HG03139 (cell line): ENCODE results near the gene IER5.
A peak's percentile ranks its signal among the peaks of the same experiment; 100 is the strongest.

Experiments used
- ATAC-seq: cut with Tn5 transposase; IDR thresholded peaks from one replicate; pipeline ENCODE4 v1.9.1; 2021; ENCODE audit not compliant: unreplicated experiment

The IER5 gene

GRCh38 chr1:181095763-181096184, 7.3 kb downstream of the IER5 start:
- no peak for ATAC-seq

- no peak for ATAC-seq
These were observed 8.7 kb downstream of the IER5 start for GRCh38 chr1:181097242-181097641.

- peak; percentile 54 for ATAC-seq
These were observed 10.9 kb downstream of the IER5 start for GRCh38 chr1:181099152-181100014.

GRCh38 chr1:181100015-181100905, 11.8 kb downstream of the IER5 start:
- no peak for ATAC-seq

- no peak for ATAC-seq
These were observed 12.4 kb downstream of the IER5 start for GRCh38 chr1:181100934-181101333.

GRCh38 chr1:181101581-181102226, 13.2 kb downstream of the IER5 start:
- no peak for ATAC-seq

GRCh38 chr1:181102841-181103240, 14.3 kb downstream of the IER5 start:
- no peak for ATAC-seq

- no peak for ATAC-seq
These were observed 14.9 kb downstream of the IER5 start for GRCh38 chr1:181103399-181103798.

GRCh38 chr1:181104042-181104789, 15.7 kb downstream of the IER5 start:
- ATAC-seq, result no peak

- ATAC-seq, result peak; percentile 6
These were observed 16.3 kb downstream of the IER5 start for GRCh38 chr1:181104790-181105133.

- peak; percentile 77 for ATAC-seq
These were observed 16.9 kb downstream of the IER5 start for GRCh38 chr1:181105134-181106021.

- ATAC-seq, result no peak
These were observed 17.5 kb downstream of the IER5 start for GRCh38 chr1:181106022-181106312.

- ATAC-seq, result no peak
These were observed 18.0 kb downstream of the IER5 start for GRCh38 chr1:181106479-181106878.

- ATAC-seq, result no peak
These were observed 19.2 kb downstream of the IER5 start for GRCh38 chr1:181107711-181108110.

GRCh38 chr1:181108304-181108867, 19.9 kb downstream of the IER5 start:
- ATAC-seq, result no peak

- ATAC-seq, result no peak
These were observed 21.5 kb downstream of the IER5 start for GRCh38 chr1:181110013-181110412.

GRCh38 chr1:181111559-181111958, 23.1 kb downstream of the IER5 start:
- ATAC-seq, result no peak

GRCh38 chr1:181112071-181112929, 23.8 kb downstream of the IER5 start:
- ATAC-seq, result no peak
